ENCODE results near the gene GAB4. TPM values are rescaled to one million over a fixed set of nuclear protein-coding genes. Genes with fewer than 3 reads are reported as not detected.

Gene GAB4
- total and polyA plus RNA-seq, 2 of the 13 experiments (the other 11 are each of a cell fraction or from before 2014, with no cell fraction given): not detected

- POLR2A ChIA-PET: no interaction called here
- TF ChIP-seq ZNF343 (CRISPR knock-in tag; IDR thresholded peaks at IDR 0.05): no peak
- no peak for TF ChIP-seq MAX (IDR thresholded peaks at IDR 0.05)
- TF ChIP-seq CREB1 (IDR thresholded peaks at IDR 0.05): 0 out of 2 replicates have a peak, but pooled peaks have one; percentile 10
- no peak for TF ChIP-seq CREB1 (CRISPR knock-in tag; IDR thresholded peaks at IDR 0.05)
- TF ChIP-seq ATF2 (CRISPR knock-in tag; IDR thresholded peaks at IDR 0.05): no peak
- TF ChIP-seq NFIB (CRISPR knock-in tag; IDR thresholded peaks at IDR 0.05; ENCODE audit: borderline replicate concordance): no peak
- Histone ChIP-seq H3K9me3 (ENCODE audit: low read length) (no peaks in the 10 kb centered on the region), H3K27ac (ENCODE audit: extremely low read length, insufficient read depth, low read length) (no peak overlapping the region), H3K27me3 (ENCODE audit: control insufficient read depth in 1 of 2, insufficient read depth in 2 of 2, low read length in 2 of 2) (peaks cover 6 to 13% of the 10 kb centered on the region in 2 experiments; a peak in 1 of 5 replicates), H2AFZ (ENCODE audit: low read length) (no peak overlapping the region), H3K4me3 (replicated peaks in 1 of 3; ENCODE audit: insufficient read depth in 1 of 3, low read depth in 2 of 3, low read length in 3 of 3) (no peak overlapping the region), H3K79me2 (ENCODE audit: insufficient read depth, low read length) (no peaks in the 10 kb centered on the region), H3K4me1 (ENCODE audit: insufficient read depth, low read length) (no peaks in the 10 kb centered on the region), H3K4me2 (ENCODE audit: low read depth, low read length) (no peak overlapping the region), H3K9ac (ENCODE audit: insufficient read depth, low read depth, low read length) (no peak overlapping the region), H4K20me1 (ENCODE audit: insufficient read depth, low read length) (no peaks in the 10 kb centered on the region), H3K36me3 (replicated peaks in 1 of 2; ENCODE audit: control insufficient read depth in 1 of 2, insufficient read depth in 2 of 2, low read length in 2 of 2) (no peaks in the 10 kb centered on the region)
- in situ Hi-C loops (cut with HindIII; ENCODE audit: extremely low pct_ligation_motif_present, low pct_unique_long_range_greater_than_20kb) (no loop called here), intact Hi-C loops (cut with micrococcal nuclease; ENCODE audit: unreplicated experiment) (no loop called here)
- BruUV-seq (replicated peaks): no TSS peak
- no peak for FAIRE-seq
- ATAC-seq: no peak
- no peak for DNase-seq (ENCODE audit: low spot score)
- CTCF ChIA-PET (ENCODE audit: low intra/inter-chr PET ratio, low total read pairs): no interaction called here
- WGBS (ENCODE audit: low lambda C conversion rate): 4% methylated on average over 3 of the region's 7 CpGs
Measured at GRCh38 chr22:16965083-16965482, 42.9 kb downstream of the GAB4 start.

DNA sequence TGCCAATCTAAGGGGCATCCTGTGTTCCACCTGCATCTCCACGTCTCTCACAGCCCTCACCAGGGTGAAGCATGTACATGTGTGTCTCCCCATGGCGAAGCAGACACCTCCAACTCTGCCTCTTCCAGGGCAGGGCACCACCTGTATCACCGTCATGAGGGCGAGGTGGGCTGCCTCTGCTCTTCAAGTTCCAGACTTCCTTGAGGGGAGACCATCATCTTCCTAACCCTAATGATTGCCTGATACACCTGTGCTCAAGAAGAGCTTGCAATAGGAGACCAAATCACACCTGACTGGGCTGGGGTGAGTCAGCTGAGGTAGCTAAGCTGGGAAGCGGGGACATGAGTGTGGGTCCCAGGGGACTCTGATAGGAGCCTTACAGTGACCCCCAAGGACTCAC is 43.7 kb downstream of the GAB4 start:
- no TSS peak for BruUV-seq (replicated peaks)
- TF ChIP-seq NR2C2 (CRISPR knock-in tag; IDR thresholded peaks at IDR 0.05; ENCODE audit: borderline replicate concordance) (no peak), ZNF530 (CRISPR knock-in tag; IDR thresholded peaks at IDR 0.05; ENCODE audit: low read depth) (no peak), NONO (IDR thresholded peaks at IDR 0.05) (no peak), NONO (CRISPR knock-in tag; conservative IDR thresholded peaks at IDR 0.05) (no peak)
- peaks cover 6 to 13% of the 10 kb centered on the region in 2 experiments; a peak in 1 of 5 replicates for H3K27me3 ChIP-seq (ENCODE audit: control insufficient read depth in 1 of 2, insufficient read depth in 2 of 2, low read length in 2 of 2)
- no peak for DNase-seq (ENCODE audit: low spot score)
- ATAC-seq: no peak
- H3K9me3 ChIP-seq (ENCODE audit: low read length): no peaks in the 10 kb centered on the region
- H3K4me2 ChIP-seq (ENCODE audit: low read depth, low read length): no peak overlapping the region
- CTCF ChIA-PET (ENCODE audit: low intra/inter-chr PET ratio, low total read pairs): no interaction called here
- intact Hi-C loops (cut with micrococcal nuclease; ENCODE audit: unreplicated experiment) (no loop called here), in situ Hi-C loops (cut with HindIII; ENCODE audit: extremely low pct_ligation_motif_present, low pct_unique_long_range_greater_than_20kb) (no loop called here)
- no peaks in the 10 kb centered on the region for H3K79me2 ChIP-seq (ENCODE audit: insufficient read depth, low read length)
- no peaks in the 10 kb centered on the region for H3K4me1 ChIP-seq (ENCODE audit: insufficient read depth, low read length)
- H3K36me3 ChIP-seq (replicated peaks in 1 of 2; ENCODE audit: control insufficient read depth in 1 of 2, insufficient read depth in 2 of 2, low read length in 2 of 2): no peaks in the 10 kb centered on the region
- no peak overlapping the region for H2AFZ ChIP-seq (ENCODE audit: low read length)
- FAIRE-seq: no peak
- no peak overlapping the region for H3K27ac ChIP-seq (ENCODE audit: extremely low read length, insufficient read depth, low read length)
- H3K4me3 ChIP-seq (replicated peaks in 1 of 3; ENCODE audit: insufficient read depth in 1 of 3, low read depth in 2 of 3, low read length in 3 of 3): no peak overlapping the region
- POLR2A ChIA-PET: no interaction called here
- H4K20me1 ChIP-seq (ENCODE audit: insufficient read depth, low read length): no peaks in the 10 kb centered on the region
- no peak overlapping the region for H3K9ac ChIP-seq (ENCODE audit: insufficient read depth, low read depth, low read length)
- 0% methylated on average over 1 of the region's 5 CpGs for WGBS (ENCODE audit: low lambda C conversion rate)

All from HepG2 (cell line).